HG02943 (cell line): ENCODE results near the gene CXCL6.

Experiments used
- ATAC-seq: cut with Tn5 transposase; IDR thresholded peaks from one replicate; pipeline ENCODE4 v1.9.1; 2021; ENCODE audit warnings: mild to moderate bottlenecking, low read depth, moderate library complexity; ENCODE audit not compliant: unreplicated experiment

Gene CXCL6

DNA sequence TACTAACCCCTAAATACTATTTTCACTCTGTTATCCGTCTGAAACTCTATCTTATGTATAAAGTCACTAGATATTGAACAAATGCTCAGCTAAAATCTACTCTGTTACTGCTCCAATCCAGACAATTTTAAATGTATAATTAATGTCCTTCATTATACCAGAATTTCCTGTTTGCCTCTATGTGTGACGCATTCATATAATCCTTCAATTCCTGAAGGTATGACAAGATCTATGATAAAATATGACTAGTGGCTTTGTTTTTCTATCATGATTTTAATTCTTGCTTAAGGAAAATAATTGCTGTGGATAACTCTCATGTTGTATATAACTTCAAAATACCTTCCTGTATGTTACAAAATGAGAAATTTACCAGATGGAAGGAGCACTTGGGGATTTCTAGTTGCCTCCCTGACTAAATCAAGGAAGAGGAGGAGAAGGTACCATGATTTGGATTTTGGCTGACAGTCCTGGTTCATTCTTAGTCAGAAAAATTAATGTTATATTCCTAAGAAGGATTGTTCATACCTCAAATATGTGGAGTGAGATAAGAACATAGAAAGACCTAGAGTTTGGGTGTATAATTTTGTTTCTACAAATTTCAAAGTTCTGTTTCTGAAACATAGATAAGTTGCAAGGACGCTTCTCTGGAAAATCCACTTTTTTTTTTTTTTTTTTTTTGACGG is 4.9 kb downstream of the CXCL6 start:
- ATAC-seq = no peak

DNA sequence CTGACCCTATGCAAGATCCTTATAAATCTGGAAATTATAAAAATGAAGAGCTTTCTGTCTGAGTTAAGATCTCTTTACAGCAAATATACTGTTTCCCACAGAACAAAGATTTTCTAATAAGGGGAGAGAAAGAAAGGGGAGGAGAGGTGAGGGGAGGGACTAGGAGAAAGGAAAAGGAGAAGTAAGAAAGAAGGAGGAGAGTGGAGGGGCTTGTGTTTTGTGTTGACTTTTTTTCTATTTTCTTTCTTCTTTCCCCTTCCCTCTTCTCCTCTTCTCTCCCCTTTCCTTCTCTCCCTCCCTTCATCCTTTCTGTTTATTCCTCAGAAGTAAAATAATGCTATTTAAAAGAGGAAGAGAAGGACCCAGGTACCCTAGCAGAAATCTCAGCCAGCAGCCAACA is 6.2 kb downstream of the CXCL6 start:
- ATAC-seq = no peak

DNA sequence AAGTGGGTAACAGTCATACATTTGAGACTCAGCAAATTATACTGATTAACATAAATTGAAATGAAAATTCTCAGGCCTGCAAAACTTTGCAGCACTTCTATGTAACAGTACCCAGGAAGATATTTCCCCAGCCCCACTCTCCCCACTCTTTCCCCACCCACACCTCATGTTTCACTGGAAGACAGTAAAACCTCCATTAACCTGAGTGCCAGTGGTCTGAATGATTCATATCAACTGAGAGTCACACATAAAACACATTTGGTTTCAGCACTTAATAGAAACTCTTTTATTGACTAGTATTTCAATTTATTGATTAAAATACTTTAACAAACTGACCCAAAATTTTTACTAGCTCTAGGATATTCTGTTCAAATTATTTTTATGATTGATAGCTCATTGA is 6.9 kb downstream of the CXCL6 start:
- no peak for ATAC-seq

DNA sequence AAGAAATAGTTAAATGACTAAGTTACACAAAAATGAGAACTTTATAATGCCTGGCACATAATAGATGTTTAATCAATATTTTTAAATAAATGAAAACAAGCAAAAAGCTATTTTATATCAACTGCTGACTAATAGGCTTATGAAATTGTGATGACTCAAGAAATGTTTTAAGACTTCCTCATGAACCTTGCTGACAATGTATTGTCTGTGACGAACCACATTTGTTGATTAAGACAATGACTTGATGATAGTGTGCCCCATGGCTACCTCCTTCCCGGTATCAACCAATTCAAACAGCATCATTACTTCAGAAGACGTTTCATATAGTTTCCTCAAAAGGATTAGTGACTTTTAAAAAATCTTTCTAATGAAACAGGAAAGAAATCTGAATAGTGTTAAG is 7.9 kb downstream of the CXCL6 start:
- ATAC-seq = no peak

DNA sequence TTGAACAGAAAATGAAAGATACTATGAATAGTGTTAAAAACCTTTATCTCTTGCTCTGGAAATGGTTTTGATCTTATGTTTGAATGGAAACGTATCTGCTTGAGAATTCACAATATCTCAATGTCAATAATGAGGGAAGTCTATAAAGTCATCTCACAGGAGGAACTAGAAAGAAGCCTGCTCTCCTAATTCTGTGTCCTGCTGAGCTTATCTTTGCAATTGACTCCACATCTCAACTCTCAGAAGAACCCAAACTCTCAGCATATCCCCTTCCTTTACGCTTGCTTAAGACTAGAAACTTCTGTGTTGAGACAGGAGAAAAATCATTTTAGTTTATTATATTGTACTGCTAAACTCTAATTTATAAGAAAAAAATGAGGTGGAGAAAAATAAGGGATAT is 8.3 kb downstream of the CXCL6 start:
- ATAC-seq = no peak

DNA sequence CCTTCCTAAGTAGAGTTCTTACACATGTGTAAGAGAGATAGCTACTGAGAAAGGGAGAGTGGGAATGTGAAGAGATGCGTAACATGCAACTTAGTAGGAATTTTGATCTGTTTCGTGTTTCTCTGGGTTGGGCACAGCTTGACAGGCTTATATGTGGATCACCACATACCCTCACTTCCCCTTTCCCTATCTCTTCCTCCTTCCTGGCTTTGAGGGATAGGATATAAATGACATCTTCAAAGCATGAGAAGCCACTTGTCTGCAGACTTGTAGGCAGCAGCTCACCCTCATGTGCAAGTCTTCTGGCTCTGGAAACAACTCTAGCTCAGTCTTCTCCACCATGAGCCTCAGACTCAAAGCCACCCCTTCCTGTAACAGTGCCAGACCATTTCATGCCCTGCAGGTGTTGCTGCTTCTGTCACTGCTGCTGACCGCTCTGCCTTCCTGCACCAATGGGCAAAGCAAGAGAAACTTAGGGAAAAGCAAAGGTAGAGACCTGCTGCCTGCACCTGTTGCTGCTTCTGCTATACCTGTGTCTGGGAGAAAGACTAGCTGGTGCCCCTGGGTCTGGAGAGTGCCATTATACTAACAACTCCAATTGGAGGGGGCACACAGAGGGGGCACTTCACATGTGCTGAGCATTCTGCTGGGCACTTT is 11.2 kb downstream of the CXCL6 start:
- no peak for ATAC-seq

DNA sequence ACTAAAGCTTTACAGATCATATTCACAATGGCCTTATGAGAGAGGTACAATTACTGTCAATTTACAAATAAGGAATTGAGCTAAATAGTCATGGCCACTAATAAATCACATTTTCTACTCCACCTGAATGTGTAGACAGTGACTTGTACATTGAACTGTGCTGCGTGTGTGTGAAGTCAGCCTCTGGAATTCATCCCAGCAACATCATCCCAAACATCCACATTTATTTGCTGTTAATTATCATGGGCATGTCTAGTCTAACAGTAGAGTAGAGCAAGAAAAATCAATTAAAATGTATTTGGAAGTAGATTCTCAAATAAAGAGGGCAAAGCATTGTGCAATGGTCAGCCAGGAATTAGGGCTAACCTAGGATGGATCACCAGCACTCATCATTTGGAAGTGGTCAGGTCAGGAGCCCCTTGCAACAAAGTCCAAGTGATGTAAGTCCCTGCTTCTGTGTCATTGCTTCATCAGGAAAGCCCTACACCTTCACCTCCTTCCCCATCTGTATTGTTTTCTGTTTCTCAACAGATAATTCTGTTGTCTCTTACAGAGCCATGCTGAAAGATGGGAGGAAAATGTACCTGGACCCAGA is 11.8 kb downstream of the CXCL6 start:
- no peak for ATAC-seq

DNA sequence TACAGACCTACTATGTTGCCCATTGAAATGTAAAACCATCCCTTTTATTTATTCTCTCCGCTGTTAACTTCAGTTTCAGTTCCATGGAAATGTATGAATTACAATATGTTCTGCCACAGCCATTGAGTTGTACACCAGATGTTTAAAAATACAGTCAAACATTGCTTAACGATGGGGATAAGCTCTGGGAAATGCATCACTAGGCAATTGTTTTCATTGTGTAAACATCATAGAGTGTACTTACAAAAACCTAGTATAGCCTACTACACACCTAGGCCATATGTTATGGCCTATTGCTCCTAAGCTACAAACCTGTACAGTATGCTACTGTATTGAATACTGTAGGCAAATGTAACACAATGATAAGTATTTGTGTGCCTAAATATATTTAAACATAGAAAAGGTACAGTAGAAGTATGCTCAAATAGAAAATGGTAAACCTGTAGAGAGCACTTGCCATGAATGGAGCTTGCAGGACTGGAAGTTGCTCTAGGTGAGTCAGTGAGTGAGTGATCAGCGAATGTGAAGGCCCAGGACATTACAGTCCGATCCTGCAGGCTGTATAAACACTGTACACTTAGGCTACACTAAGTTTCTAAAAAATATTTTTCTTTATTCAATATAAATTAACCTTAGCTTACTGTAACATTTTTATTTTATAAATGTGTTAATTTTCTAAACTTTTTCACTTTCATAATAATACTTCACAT is 13.9 kb downstream of the CXCL6 start:
- no peak for ATAC-seq

DNA sequence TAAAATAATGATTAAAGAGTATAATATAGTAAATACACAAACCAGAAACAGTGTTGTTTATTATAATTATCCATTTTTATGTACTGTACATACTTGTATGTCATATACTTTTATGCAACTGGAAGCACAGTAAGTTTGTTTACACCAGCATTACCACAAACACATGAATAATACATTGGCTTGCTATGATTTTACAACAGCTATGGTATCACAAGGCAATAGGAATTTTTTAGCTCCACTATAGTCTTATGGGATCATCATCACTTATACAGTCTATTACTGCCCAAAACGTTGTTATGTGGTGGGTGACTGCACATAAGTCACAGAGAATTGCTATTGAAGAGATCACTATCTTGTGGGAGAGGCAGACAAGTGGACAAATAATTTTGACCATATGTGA is 14.8 kb downstream of the CXCL6 start:
- ATAC-seq = no peak

DNA sequence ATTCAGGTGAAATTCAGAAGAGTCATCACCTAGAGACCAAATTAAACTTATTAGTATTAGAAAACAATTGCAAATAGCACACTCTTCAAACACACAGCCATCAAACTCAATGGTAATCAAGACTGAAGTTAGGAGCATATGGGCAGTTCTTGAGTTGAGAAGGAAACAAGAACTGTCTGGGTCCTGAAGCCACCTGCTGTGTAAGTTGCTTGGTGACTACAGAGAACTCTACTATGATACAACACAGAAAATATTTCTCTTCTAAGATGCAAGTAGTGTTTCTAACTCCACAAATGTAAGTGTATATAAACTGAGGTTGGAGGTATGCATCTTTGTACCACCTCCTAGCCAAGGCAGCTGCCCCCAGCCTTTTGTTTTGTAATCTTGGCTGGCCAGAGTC is 16.3 kb downstream of the CXCL6 start:
- ATAC-seq = no peak

DNA sequence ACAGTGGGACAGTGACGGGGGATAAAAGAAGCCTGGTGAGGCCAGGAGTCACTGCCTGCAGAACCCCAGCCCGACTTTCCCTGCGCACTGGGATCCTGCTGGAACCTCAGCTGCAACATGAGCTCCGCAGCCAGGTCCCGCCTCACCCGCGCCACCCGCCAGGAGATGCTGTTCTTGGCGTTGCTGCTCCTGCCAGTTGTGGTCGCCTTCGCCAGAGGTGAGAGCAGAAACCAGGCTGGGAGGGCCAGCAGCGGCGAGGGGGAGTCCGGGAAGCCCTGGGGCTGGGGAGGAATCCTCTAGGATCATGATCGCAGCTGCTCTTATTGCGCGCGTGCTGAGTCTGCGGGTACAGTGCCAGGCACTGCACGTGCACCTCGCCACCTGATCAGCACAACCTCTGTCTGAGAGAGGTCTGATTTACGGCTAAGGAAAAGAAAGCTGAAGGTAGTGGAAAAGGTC is 16.8 kb downstream of the CXCL6 start, which contains the start of gene PF4V1:
Gene PF4V1 (plus strand): TSS at position 51 of the 459 bp plus-strand sequence. CDS start 67 bp downstream, at position 118.
- no peak for ATAC-seq

DNA sequence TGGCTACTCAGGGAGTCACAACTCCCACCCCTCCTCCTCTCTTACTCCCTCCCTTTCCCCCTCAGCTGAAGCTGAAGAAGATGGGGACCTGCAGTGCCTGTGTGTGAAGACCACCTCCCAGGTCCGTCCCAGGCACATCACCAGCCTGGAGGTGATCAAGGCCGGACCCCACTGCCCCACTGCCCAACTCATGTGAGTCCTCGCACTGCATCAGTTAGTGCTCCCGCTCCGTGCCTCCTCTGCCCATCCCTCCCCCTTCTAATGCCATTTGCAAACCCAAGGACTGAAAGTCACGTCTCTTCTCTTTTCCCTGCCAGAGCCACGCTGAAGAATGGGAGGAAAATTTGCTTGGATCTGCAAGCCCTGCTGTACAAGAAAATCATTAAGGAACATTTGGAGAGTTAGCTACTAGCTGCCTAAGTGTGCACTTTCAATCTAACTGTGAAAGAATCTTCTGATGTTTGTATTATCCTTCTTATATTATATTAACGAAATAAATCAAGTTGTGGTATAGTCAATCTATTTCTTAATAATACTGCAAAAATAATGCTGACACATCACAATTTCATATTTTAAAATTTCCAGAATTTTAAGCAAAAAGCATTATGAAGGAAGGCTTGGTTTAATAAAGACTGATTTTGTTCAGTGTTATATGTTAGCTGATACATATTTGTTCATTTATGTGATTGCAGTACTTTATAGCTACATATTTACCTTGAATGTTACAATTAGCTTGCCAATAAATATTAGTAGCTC is 17.4 kb downstream of the CXCL6 start:
- no peak for ATAC-seq

DNA sequence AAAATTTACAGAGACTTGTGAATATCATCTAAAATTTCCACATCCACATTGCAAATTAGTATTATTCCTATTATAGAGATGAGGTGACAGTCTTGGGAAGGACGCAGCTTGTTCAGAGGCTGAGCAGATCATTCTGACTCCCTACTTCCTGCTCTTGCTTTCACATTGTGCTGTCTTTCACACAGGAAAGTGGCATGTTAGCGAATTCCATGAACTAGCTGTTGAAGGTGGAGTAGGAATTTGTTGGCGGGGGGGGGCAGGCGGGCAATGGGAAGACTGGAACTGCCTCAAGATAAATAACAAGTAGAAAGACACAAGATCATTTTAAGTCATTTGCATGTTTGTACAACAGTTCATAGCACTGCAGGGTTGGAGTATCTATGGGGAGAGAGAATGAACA is 18.9 kb downstream of the CXCL6 start:
- no peak for ATAC-seq

DNA sequence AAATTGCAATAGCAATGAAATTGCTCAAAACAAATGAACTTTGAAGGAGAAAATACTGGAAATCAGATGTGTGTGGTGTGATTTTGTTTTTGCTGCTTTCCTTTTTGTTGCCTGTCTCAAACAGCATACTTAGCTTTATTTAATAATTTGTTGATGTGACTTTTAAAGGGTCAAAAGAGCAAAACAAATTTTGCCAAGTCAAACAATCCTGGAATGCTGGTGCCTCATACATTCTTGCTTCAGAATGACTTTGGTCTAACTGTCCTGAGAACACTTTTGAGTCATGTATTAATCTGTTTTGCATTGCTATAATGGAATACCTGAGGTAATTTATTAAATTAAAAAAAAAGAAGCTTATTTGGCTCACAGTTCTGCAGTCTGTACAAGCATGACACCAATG is 20.0 kb downstream of the CXCL6 start:
- no peak for ATAC-seq

DNA sequence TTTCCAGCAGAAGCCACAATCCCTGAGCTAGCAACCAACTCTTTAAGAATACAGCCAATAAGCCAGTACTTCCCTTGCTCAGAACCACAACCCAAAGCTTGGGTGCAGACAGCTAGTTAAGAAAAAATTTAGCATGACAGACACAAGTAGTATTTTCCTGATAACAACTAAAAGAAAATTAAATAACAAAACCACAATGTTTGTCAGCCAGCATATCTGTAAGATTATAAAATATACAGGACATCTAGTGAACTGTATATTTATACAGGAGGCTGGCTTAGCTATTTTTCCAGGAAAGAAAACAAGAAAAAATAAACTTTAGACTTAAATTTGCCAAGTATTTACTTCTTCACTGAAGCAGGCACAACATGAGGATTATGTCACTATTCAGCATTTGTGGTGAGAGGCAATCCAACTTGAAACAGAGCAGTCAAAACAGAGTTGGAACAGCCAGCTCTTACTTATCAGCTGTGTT is 23.2 kb downstream of the CXCL6 start:
- ATAC-seq = no peak

DNA sequence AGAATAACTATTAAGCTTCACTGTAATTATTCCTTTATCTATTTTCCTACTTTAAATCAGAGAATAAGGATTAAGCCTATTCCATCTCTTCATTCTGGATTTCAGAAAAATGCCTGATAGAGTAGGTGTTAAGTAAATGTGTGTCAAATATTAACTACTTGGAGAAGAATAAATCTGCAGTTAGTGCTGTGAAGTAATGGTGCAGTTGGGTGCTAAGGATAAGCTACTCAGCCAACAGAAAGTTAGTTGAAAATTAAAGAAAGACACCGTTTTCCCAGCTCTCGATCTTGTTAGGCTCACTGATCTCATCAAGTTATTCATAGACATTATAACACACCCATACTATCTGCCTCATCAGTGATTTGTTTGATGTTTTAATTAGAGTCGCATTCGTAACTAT is 23.7 kb downstream of the CXCL6 start:
- no peak for ATAC-seq

DNA sequence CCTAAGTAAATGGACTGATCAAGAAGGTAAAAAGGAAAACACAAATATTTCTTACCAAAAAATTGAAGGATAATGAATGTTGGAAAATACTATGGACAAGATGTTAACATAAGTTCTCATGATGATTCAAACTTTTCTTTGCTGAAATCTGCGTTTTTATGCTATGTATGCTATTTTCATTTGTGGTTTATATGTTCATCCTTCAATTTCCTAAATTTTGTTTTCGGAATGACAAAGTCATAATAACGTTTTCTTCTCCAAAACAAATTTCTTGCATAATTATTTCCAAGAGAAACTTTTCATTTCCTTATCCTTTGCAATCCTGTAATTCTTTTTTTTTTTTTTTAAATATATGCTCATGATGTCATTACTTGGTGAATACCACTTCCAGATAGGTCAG is 24.4 kb downstream of the CXCL6 start:
- ATAC-seq = no peak

DNA sequence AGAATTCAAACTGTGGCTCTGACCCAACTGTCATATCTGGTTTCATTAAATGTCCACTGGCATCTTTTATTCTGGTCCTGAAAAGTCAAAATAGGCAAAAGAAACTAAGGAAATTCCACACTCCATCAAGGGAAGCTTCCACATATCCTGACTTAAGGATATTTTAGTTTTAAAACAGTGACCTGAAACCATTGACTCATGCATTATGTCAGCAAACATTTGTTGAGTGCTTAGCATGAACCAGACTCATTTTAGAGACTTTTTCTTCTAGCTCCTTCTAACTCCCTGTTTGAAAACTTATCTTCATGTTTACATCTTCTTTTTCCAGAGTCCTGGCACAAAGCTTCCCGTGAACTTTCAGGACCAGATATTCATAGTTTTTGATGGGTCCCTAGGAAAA is 25.8 kb downstream of the CXCL6 start:
- no peak for ATAC-seq

DNA sequence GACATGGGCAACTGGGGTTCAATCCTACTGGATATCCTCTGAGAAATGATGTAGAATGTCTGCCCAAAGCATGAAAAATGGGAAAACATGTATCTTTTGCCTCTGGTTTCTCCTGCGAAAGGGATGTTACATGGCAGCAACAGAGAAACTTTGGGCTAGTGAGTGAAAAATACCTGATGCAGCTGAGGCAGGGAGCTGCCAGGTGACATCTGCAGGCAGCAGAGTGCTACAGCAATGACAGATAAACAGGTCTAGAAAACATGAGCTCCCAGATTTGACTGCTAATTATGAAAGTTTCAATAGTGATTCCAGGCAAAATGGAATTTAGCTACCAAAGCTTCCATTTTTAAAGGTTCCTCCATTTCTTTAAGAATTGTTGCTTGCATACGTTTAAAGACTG is 27.9 kb downstream of the CXCL6 start:
- ATAC-seq = no peak

DNA sequence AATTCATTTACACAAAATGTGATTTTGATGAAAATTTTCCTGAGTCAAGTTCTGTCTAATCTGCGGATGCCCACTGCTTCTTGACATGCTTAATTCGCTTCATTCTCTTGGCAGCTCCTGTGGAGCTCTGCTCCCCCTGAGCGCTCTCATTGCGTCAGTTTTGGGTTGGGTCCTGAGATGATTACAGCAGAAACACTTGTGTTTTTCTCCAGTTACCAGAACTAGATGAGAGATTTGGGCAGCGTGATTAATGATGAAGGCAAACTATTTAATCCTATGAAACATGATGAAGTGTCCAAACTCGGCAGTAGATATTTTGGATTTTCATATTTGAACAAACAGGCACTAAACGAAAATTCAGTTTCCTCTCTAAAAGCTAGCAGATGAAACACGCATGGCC is 28.5 kb downstream of the CXCL6 start:
- no peak for ATAC-seq
